GM18505 (cell line): Measurements from ENCODE around the gene DXO.
"Not testable (repeated sequence)": the region's sequence is repeated elsewhere in the genome, so short reads cannot be mapped to it uniquely, and the experiment has no call there.

ENCODE experiments used
- ATAC-seq: cut with Tn5 transposase; IDR thresholded peaks from one replicate; pipeline ENCODE4 v1.9.1; 2021; ENCODE audit not compliant: unreplicated experiment
- POLR2A ChIP-seq: IDR thresholded peaks from 4 replicates; pipeline ENCODE4 v1.6.1; 2011; ENCODE audit warnings: borderline replicate concordance; ENCODE audit not compliant: insufficient read depth, insufficient read length; ENCODE audit errors: extremely low read depth

Gene DXO

GRCh38 chr6:31980195-31980876 lies 8.4 kb upstream of the DXO start:
- not testable (repeated sequence) for ATAC-seq

- no peak for ATAC-seq
- no peak for TF ChIP-seq POLR2A
Observed at GRCh38 chr6:31979238-31979898, 7.4 kb upstream of the DXO start.

GRCh38 chr6:31978831-31979230 lies 6.9 kb upstream of the DXO start:
- no peak for TF ChIP-seq POLR2A
- ATAC-seq: no peak

DNA sequence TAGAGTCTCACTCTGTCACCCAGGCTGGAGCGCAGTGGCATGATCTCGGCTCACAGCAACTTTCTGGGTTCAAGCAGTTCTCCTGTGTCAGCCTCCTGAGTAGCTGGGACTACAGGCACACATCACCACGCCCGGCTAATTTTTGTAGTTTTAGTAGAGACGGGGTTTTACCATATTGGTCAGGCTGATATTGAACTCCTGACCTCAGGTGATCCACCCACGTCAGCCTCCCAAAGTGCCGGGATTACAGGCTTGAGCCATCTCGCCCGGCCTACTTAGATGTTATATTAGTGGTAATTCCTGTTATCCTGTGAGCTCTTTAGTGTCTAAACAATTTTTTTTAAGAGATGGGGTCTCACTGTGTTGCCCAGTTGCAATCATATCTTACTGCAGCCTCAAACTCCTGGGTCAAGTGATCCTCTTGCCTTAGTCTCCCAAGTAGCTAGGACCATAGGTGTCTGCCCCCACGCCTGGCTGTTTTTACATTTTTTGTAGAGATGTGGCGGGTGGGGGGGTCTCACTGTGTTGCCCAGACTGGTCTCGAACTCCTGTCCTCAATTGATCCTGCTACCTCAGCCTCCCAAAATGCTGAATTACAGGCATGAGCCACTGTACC lies 6.0 kb upstream of the DXO start:
- no peak for TF ChIP-seq POLR2A
- no peak for ATAC-seq

GRCh38 chr6:31976065-31976464 lies 4.1 kb upstream of the DXO start:
- not testable (repeated sequence) for ATAC-seq

DNA sequence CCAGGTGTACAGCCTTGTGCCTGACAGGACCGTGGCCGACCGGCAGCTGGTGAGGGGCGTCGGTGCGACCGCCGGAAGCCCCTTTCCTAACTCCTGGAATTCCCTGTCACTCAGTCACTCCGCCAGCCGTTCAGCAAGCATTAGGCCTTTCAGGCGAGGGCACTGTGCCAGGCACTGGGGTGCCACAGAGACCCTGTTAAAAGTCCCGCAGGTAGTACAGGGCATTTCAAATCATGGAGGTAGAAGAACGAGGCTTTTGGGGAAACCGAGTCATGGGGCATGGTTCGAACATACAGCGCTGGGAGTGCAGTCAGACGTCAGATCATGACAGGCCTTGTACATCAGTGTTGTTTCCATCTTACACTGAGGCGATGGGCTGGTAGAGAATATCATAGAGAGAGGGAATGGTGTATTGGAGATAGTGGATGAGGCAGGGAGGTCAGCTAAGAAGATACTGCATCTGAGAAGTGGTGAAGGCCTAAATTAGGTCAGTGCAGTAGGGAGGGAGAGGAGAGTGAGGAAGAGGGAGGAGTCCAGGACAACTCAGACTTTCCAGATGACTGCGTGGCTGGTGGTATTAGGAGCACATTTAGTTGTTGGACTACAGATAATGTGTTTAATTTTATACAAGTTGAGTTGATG lies 892 bp upstream of the DXO start:
- TF ChIP-seq POLR2A: no peak
- no peak for ATAC-seq

GRCh38 chr6:31971279-31971992 lies 502 bp downstream of the DXO start:
- no peak for ATAC-seq
- peak; percentile 19 for TF ChIP-seq POLR2A

DNA sequence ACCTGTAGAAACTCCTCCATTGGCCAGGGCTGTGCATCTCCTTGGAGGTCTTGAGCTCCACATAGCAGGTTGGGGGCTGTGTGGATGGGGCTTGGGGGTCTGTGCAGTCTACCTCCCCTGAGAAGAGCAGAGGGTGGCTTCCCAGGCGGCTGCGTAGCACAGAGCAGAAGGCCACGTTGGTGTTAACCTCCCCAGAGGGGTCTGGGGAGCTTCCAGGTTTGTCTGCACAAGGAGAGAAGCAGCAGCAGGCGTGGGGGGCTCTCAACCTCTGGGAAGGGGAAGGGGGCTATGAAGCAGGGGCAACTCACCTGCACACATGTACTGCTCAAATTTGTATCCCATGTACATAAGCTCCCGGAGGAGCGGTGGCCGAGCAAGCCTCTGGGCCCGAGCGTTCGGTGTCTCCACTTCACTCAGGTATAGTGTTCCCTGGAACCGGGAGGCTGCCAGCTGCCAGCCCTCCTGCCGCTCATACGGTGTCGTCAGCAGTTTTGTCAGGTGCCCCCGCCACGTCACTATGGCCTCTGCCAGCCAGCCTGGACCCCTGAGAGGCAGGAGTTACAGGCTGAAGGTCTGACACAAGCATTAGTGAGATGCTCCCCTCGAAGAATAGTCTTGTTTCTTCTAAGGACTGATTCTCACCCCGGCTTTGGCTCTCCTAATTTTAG lies 1.2 kb downstream of the DXO start:
- no peak for ATAC-seq
- peak; percentile 15 for TF ChIP-seq POLR2A

DNA sequence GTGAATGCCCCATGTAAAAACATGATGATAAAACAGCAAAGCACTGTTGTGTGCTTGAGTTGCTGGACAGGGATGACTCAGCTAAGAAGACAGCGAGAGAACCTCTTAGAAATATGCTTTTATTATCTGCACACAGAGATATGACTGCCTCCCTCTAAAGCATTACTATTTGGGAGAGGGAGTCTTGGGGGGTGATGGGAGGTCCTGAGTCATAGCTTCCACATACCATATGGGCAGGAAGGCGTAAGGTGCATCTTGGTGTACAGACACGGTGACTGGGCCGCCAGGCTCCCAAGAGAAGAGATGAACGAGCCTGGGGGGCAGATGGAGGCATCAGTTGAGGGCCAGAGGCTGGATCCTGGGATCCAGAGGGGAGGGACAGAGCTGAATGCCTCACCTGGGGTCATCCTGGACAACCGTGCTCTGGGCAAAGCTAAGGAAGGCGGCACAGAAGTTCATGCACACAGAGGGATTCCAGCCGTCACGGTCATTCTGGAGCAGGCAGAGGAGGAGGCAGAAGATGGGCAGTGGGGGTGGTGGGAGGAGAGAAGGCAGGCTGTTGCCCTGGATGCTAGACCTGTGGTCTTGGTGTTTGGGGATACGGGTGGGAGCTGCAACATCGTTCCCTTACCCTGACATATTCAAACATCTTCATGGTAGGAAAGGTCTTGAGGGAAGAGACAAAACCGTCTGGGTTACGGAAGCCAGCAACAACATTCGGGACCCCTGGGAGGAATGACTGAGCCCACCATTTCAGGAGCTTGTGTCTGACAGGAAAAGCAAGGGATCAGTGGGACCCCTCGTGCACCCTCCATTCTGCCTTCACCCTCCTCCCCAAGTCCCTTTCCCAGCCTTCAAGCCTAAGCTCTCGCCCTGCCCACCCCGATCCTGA lies 2.0 kb downstream of the DXO start:
- no peak for ATAC-seq

GRCh38 chr6:31968791-31969711 lies 2.9 kb downstream of the DXO start:
- no peak for ATAC-seq

More for the DNA sequence above, 2.0 kb downstream of the DXO start:
- TF ChIP-seq POLR2A: no peak

DNA sequence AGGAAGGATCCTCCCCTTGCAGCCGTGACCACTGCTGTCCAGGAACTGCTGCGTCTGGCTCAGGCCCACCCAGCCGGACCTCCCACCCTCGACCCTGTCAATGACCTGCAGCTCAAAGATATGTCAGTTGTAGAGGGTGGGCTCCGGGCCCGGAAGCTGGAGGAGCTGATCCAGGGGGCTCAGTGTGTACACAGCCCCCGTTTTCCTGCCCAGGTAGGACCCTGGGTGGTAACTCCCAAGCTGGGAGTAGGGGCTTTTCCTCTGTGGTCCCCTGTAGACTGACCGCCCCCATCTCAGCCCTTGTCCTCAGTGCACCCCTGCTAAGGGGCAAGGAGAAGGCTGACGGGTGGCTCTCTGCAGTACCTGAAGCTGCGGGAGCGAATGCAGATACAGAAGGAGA lies 3.6 kb downstream of the DXO start:
- ATAC-seq: no peak
- TF ChIP-seq POLR2A: no peak

More at GRCh38 chr6:31968791-31969711, 2.9 kb downstream of the DXO start:
- TF ChIP-seq POLR2A: no peak
